MCF 10A (cell line): Measurements from ENCODE around the gene HARS1. TPM values are rescaled to one million over a fixed set of nuclear protein-coding genes. Genes with fewer than 3 reads are reported as not detected.
"Not testable (repeated sequence)": the region's sequence is repeated elsewhere in the genome, so short reads cannot be mapped to it uniquely, and the experiment has no call there.

Experiments
- BruUV-seq: library from RNA; stranded (reverse); fragments of 400-500 nt; replicated peaks from 2 replicates; lab custom pipeline; 2021; lab: Mats Ljungman, UMichigan
- CTCF ChIA-PET: fragments of 300-600 bp; sonication (Branson Sonifier 250); formaldehyde crosslinking; extraction: SDS; loops from one replicate; lab custom pipeline; 2021; ENCODE audit warnings: antibody characterized with exemption, inconsistent platforms; lab: Yijun Ruan, JAX
- POLR2A ChIA-PET: fragments of 300-600, 350-650 bp; sonication (Branson Sonifier 250); formaldehyde crosslinking; extraction: SDS; loops from one replicate; lab custom pipeline; 2020; ENCODE audit warnings: antibody characterized with exemption, inconsistent platforms; lab: Yijun Ruan, JAX
- DNase-seq: peaks from one replicate; pipeline ENCODE4 v3.0.0-alpha.2; 2018; ENCODE audit not compliant: unreplicated experiment
- H3K27ac Mint-ChIP-seq: one replicate; pipeline ENCODE4 v1.8.0; 2022; ENCODE audit warnings: mild to moderate bottlenecking, low read depth, mixed read lengths; ENCODE audit not compliant: unreplicated experiment
- H3K27me3 Mint-ChIP-seq: one replicate; pipeline ENCODE4 v1.8.0; 2022; ENCODE audit warnings: mixed read lengths; ENCODE audit not compliant: insufficient read depth, unreplicated experiment
- H3K36me3 Mint-ChIP-seq: one replicate; pipeline ENCODE4 v1.8.0; 2022; ENCODE audit warnings: mild to moderate bottlenecking, moderate library complexity, mixed read lengths; ENCODE audit not compliant: insufficient read depth, unreplicated experiment
- H3K4me1 Mint-ChIP-seq: one replicate; pipeline ENCODE4 v1.8.0; 2022; ENCODE audit warnings: mixed read lengths; ENCODE audit not compliant: insufficient read depth, unreplicated experiment
- H3K4me3 Mint-ChIP-seq: one replicate; pipeline ENCODE4 v1.8.0; 2022; ENCODE audit warnings: mild to moderate bottlenecking, moderate library complexity, mixed read lengths; ENCODE audit not compliant: unreplicated experiment
- H3K9me3 Mint-ChIP-seq: one replicate; pipeline ENCODE4 v1.8.0; 2022; ENCODE audit warnings: mixed read lengths; ENCODE audit not compliant: unreplicated experiment
- CTCF ChIP-seq: fragments of 200-600 bp; IDR thresholded peaks from one replicate; pipeline ENCODE4 v1.8.0; 2022; ENCODE audit warnings: antibody characterized with exemption, mild to moderate bottlenecking; ENCODE audit not compliant: unreplicated experiment
- intact Hi-C: fragments of 100-400 bp; cut with micrococcal nuclease; formaldehyde crosslinking; loops from 2 replicates; pipeline ENCODE4 v1.14.1; 2022
- total RNA-seq: library from RNA; stranded (reverse); gene quantifications from 2 replicates; pipeline ENCODE4 v1.2.3, GENCODE V29; 2022

Gene HARS1
- total RNA-seq, 1 experiment from 2014 or later = 126 TPM

DNA sequence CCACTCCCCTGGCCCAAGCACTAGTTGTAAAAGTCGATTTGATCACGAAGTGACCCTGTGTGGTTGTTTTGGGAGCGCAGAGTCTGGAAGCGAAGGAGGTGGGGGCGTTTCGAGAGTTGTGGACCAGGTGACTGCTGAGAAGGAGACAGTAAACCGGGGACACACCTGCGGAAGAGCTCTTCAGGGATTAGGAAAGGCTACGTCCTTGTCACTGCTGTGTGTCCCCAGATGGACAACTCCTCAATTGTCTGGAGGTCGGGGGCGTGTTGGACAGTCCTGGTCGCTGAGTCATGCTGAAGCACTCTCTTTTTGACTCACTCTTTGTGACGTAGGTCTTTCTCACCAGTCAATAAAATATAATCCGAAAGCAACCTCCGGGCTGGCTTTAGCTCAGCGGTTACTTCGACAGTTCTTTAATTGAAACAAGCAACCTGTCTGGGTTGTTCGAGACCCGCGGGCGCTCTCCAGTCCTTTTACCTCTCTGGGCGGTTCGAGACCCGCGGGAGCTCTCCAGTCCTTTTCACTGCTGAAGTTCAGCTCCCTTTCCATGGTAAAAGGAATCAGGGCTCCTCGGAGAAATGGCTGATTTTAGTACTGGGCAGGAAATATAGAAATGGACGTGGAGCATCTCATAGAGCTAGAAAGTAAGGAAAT is 19.9 kb upstream of the HARS1 start:
- peak overlapping the region; percentile 88 for H3K4me3 Mint-ChIP-seq
- no peak for TF ChIP-seq CTCF
- H3K4me1 Mint-ChIP-seq = peaks cover 5% of the 10 kb centered on the region
- peak overlapping the region; percentile 94 for H3K27ac Mint-ChIP-seq
- DNase-seq = peak; percentile 99
- peaks cover 32% of the 10 kb centered on the region for H3K36me3 Mint-ChIP-seq
- intact Hi-C loops = loop anchor here (1.0 to 10.0 kb wide), 4 partner anchors 8 to 264 kb away; partner anchors contain the start of genes HARS1, HARS2, IK and NDUFA2
- BruUV-seq = no TSS peak
- ChIA-PET CTCF (interaction anchor here (0.7 to 1.8 kb wide), 12 partner anchors 9 to 882 kb away, joined by 3 to 11 read pairs (median 4); no protein-coding TSS in a partner anchor), POLR2A (interaction anchor here (0.7 to 5.1 kb wide), 26 partner anchors 9 to 926 kb away, joined by 3 to 95 read pairs (median 4); partner anchors contain the start of genes ANKHD1, EIF4EBP3, HARS1 and HARS2)
- no peaks in the 10 kb centered on the region for H3K27me3 Mint-ChIP-seq
- H3K9me3 Mint-ChIP-seq = no peaks in the 10 kb centered on the region

DNA sequence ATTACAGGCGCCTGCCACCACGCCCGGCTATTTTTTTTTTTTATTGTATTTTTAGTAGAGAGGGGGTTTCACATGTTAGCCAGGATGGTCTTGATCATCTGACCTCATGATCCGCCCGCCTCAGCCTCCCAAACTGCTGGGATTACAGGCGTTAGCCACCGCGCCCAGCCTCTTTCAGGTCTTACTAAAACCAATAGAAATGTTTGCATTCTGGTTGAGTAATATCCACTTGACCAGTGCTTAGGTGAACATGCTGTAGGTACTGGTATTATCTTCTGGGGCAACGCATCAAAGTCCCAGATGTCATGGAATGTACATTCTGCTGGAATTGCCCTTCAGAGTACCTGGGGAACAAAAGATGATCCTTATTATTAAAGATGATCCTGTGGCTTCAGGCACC is 17.6 kb upstream of the HARS1 start:
- H3K27me3 Mint-ChIP-seq, intact Hi-C loops, DNase-seq, H3K4me3 Mint-ChIP-seq, H3K9me3 Mint-ChIP-seq, H3K27ac Mint-ChIP-seq, BruUV-seq: not testable (repeated sequence)
- peaks cover 11% of the 10 kb centered on the region for H3K4me1 Mint-ChIP-seq
- CTCF ChIA-PET = interaction anchor here (0.6 kb wide), 3 partner anchors 187 to 610 kb away, joined by 3 to 4 read pairs (median 4); no protein-coding TSS in a partner anchor
- POLR2A ChIA-PET = interaction anchor here (0.7 to 5.1 kb wide), 5 partner anchors 7 to 44 kb away, joined by 3 to 95 read pairs (median 10); partner anchors contain the start of genes HARS1, HARS2, WDR55 and ZMAT2
- H3K36me3 Mint-ChIP-seq = peaks cover 51% of the 10 kb centered on the region

DNA sequence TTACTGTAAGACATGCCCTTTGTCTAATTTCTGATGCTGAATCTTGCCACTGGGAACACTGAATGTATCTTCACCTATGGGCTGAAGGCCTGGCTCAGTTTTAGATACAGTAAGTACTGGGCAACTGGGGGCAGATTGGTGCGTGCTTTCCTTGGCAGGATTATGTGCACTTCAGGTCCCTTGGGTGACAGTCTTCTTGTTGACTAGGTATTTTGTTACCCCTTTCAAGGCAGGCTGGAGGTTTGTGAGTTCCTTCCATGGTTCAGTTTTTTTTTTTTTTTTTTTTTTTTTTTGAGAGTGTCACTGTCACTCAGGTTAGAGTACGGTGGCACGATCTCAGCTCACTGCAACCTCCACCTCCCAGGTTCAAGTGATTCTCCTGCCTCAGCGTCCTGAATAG is 16.6 kb upstream of the HARS1 start:
- DNase-seq = no peak
- H3K27ac Mint-ChIP-seq = no peak overlapping the region
- no TSS peak for BruUV-seq
- no peaks in the 10 kb centered on the region for H3K27me3 Mint-ChIP-seq
- TF ChIP-seq CTCF = no peak
- ChIA-PET POLR2A (interaction anchor here (1.3 to 5.1 kb wide), 3 partner anchors 13 to 78 kb away, joined by 3 to 72 read pairs (median 10); partner anchors contain the start of genes HARS1 and HARS2), CTCF (no interaction called here)
- intact Hi-C loops = no loop called here
- peaks cover 11% of the 10 kb centered on the region for H3K4me1 Mint-ChIP-seq
- H3K36me3 Mint-ChIP-seq = peaks cover 58% of the 10 kb centered on the region
- no peak overlapping the region for H3K4me3 Mint-ChIP-seq
- H3K9me3 Mint-ChIP-seq = no peaks in the 10 kb centered on the region

DNA sequence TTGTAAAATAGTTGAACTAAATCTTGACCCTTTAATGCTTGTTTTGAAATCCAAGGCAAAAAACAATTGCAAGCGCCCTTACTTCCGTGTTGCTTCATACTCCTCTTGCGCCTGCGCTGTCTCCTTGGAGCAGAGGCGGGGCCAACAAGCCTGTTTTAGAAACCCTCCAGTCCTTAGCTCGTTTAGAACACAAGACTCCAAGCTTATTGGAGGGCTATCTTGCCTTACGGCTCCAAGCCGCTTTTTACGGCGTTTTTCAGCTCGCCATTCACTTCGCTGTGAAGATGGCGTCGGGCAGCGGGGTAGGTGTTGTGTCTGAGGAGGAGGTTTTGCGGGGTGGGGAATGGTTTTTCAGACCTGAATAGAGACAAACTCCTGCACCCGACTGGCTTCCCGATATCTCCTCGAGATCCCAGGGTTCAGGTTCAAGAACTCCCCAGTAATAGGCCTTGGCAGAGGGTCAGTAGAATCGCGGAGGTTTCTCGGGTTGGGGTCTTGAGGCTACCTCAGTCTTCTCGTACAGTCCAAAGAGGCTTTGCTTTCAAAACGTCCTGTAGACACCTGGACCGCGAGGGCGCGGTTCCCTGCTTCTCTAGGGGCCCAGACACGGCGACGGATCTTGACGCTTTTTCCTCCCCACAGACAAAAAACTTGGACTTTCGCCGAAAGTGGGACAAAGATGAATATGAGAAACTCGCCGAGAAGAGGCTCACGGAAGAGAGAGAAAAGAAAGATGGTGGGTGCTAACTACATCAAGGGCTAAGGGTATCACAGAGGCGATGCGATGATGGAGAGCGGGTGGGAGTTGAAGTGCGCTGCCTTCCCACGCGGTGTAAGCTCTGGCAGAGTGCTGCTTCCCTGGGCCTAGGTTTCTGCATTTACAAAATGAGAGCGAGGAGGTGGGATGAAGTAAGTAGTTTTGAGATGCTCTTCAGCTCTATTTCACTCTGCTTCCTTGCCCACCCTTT is 9.3 kb upstream of the HARS1 start, which contains the start of gene ZMAT2:
ZMAT2 (plus strand) TSS at position 271 of the 968 bp plus-strand sequence; CDS start at position 285, 14 bp downstream.
- TF ChIP-seq CTCF = no peak
- no peaks in the 10 kb centered on the region for H3K27me3 Mint-ChIP-seq
- peaks cover 74% of the 10 kb centered on the region for H3K36me3 Mint-ChIP-seq
- H3K4me3 Mint-ChIP-seq = peak within 1 kb of the TSS; percentile 87
- CTCF ChIA-PET = interaction anchor here (0.6 to 1.2 kb wide), 7 partner anchors 10 to 866 kb away, joined by 3 to 4 read pairs (median 3); partner anchors contain the start of gene PCDHA4
- H3K4me1 Mint-ChIP-seq = peaks cover 13% of the 10 kb centered on the region
- H3K9me3 Mint-ChIP-seq = no peaks in the 10 kb centered on the region
- POLR2A ChIA-PET = interaction anchor here (0.6 to 5.0 kb wide), 30 partner anchors 10 to 936 kb away, joined by 3 to 115 read pairs (median 4); partner anchors contain the start of genes ANKHD1, APBB3, CD14 and EIF4EBP3
- DNase-seq = peak; percentile 100
- TSS peak; percentile 43 for BruUV-seq
- peak within 1 kb of the TSS; percentile 98 for H3K27ac Mint-ChIP-seq
- intact Hi-C loops = no loop called here
